Thyroid gland (tissue), 4 donors: ENCODE measurements around the gene STEAP3.

Experiments
- POLR2A ChIP-seq, 2 donors: fragments of 450-650 bp; IDR thresholded peaks; one replicate each; pipeline ENCODE4 v1.6.1; 2017; ENCODE audit warnings: antibody characterized with exemption in 2 of 2, mild to moderate bottlenecking in 2 of 2, moderate library complexity in 1 of 2
- TF ChIP-seq, protein P1 (sequence below), 6 experiments: fragments of 200-600 bp in 3 of 6; fragments of 450-650 bp in 3 of 6; sonication (generic) in 3 of 6; IDR thresholded peaks; one replicate each; pipeline ENCODE4 v1.5.1; 2016 to 2019; ENCODE audit warnings: antibody characterized with exemption in 6 of 6, mild to moderate bottlenecking in 2 of 6, inconsistent platforms in 1 of 6, moderate library complexity in 1 of 6

DNA sequence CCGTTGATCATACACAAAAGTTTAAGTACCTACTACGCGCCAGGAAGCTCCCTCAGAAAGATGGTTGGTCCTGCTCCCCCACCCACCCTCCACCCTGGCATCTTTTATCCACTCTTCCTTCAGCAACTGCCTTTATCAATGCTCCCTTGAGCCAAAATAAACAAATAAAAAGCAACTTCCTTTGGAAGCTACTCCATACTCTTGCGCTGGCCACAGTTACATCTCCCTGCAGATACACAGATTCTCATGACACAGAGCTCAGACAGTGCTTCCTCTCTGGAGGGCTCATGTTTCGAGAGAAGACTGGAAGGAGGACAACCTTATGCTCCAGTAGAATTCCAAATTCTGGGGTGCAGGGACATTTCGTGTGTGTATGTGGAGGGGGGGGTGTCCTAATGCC is 3.8 kb upstream of the STEAP3 start:
- TF ChIP-seq, protein P1, sequence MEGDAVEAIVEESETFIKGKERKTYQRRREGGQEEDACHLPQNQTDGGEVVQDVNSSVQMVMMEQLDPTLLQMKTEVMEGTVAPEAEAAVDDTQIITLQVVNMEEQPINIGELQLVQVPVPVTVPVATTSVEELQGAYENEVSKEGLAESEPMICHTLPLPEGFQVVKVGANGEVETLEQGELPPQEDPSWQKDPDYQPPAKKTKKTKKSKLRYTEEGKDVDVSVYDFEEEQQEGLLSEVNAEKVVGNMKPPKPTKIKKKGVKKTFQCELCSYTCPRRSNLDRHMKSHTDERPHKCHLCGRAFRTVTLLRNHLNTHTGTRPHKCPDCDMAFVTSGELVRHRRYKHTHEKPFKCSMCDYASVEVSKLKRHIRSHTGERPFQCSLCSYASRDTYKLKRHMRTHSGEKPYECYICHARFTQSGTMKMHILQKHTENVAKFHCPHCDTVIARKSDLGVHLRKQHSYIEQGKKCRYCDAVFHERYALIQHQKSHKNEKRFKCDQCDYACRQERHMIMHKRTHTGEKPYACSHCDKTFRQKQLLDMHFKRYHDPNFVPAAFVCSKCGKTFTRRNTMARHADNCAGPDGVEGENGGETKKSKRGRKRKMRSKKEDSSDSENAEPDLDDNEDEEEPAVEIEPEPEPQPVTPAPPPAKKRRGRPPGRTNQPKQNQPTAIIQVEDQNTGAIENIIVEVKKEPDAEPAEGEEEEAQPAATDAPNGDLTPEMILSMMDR (IDR thresholded peaks at IDR 0.05): no peak
- TF ChIP-seq POLR2A (IDR thresholded peaks at IDR 0.05): no peak
